Ishikawa (cell line): Measurements from ENCODE around the gene MACC1.

Source experiments
- CEBPB ChIP-seq: IDR thresholded peaks from 2 replicates; pipeline ENCODE4 v1.6.1; 2012
- CREB1 ChIP-seq: IDR thresholded peaks from 2 replicates; pipeline ENCODE4 v1.6.1; 2012; ENCODE audit warnings: low read depth
- EGR1 ChIP-seq: IDR thresholded peaks from 2 replicates; pipeline ENCODE4 v1.6.1; 2012
- EP300 ChIP-seq: IDR thresholded peaks from 2 replicates; pipeline ENCODE4 v1.6.1; 2012; ENCODE audit warnings: borderline replicate concordance
- FOXM1 ChIP-seq: IDR thresholded peaks from 2 replicates; pipeline ENCODE4 v1.6.1; 2012; ENCODE audit warnings: low read depth, borderline replicate concordance
- NFIC ChIP-seq: IDR thresholded peaks from 2 replicates; pipeline ENCODE4 v1.6.1; 2012
- RAD21 ChIP-seq: IDR thresholded peaks from 2 replicates; pipeline ENCODE4 v1.6.1; 2012; ENCODE audit warnings: low read depth
- TAF1 ChIP-seq: IDR thresholded peaks from 2 replicates; pipeline ENCODE4 v1.6.1; 2012; ENCODE audit warnings: low read depth, mild to moderate bottlenecking
- TCF12 ChIP-seq: IDR thresholded peaks from 2 replicates; pipeline ENCODE4 v1.6.1; 2012; ENCODE audit warnings: low read depth
- TEAD4 ChIP-seq: IDR thresholded peaks from 2 replicates; pipeline ENCODE4 v1.6.1; 2012
- YY1 ChIP-seq: IDR thresholded peaks from 2 replicates; pipeline ENCODE4 v1.6.1; 2012; ENCODE audit warnings: low read depth
- ZBTB7A ChIP-seq: IDR thresholded peaks from 2 replicates; pipeline ENCODE4 v1.6.1; 2012; ENCODE audit warnings: low read depth
- TF ChIP-seq, protein P1 (sequence below): IDR thresholded peaks from 2 replicates; pipeline ENCODE4 v1.6.1; 2012
- TF ChIP-seq, protein P2 (sequence below): IDR thresholded peaks from 2 replicates; pipeline ENCODE4 v1.6.1; 2012
- TF ChIP-seq, protein P3 (sequence below): IDR thresholded peaks from 2 replicates; pipeline ENCODE4 v1.6.1; 2012; ENCODE audit warnings: low read depth, mild to moderate bottlenecking

Gene MACC1

DNA sequence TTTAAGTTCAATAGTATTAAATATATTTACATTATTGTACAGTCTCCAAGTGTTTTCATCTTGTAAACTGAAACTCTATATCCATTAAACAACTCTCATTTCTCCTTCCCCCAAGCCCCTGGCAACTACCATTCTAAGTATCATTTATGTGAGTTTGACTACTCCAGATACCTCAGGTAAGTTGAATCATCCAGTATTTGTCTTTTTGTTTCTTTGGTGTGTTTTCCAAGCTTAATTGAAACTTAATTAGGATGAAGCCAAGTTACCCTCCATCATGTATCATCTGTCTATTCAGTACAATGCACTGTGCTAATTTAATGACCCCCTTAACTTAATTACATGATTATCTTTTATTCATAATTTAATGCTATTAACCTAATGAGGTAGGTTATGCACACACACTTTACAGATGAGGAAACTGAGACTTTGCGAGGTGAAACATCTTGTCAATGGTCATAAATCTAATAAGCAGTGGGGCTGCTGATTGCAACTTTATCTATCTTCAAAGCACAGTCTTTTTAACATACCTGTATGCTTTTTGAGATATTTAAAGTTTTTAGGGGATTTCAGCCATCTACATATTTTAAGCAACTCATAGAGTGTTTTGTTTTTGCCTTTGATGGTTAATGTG lies 663 bp downstream of the MACC1 start:
- TF ChIP-seq FOXM1 = no peak
- no peak for TF ChIP-seq EGR1
- TF ChIP-seq CREB1 = no peak

DNA sequence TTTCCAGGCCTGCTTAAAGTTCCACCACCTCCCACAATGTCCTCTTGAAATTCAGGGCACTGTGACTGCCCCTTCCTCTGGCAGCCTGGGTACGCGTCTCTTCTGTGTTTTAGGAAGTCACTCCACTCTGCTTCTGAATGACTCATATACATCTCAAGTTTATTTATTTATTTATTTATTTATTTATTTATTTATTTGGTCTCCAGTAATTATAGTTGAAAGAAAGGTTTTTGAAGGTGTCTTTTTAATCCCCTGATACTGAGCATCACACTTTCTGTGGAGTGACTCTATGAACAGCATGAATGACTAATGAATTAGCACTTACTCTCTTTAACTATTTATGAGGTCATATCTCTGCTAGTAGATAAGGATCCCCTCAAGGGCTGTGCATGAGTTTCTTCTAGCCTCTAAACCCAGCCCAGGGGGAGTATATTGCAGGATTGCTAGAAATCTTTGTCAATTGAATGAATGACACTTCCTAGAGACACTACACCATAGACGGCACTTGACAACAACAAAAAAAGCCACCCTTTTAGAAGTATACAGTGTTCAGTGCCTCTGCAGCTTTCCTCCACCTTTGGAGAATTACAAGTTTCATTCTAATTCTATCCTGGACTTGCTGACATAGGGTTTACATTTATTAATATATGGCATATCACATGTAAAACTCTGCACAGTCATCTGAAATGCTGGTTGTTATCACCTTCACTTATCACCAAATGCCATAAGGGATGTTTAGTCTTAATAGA lies 2.1 kb downstream of the MACC1 start:
- TF ChIP-seq CEBPB = no peak
- no peak for TF ChIP-seq EGR1
- TF ChIP-seq TAF1 = no peak
- no peak for TF ChIP-seq NFIC
- TF ChIP-seq CREB1 = no peak
- TF ChIP-seq TEAD4 = no peak
- no peak for TF ChIP-seq FOXM1
- no peak for TF ChIP-seq ZBTB7A
- TF ChIP-seq, protein P1, sequence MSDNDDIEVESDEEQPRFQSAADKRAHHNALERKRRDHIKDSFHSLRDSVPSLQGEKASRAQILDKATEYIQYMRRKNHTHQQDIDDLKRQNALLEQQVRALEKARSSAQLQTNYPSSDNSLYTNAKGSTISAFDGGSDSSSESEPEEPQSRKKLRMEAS = no peak
- TF ChIP-seq, protein P2, sequence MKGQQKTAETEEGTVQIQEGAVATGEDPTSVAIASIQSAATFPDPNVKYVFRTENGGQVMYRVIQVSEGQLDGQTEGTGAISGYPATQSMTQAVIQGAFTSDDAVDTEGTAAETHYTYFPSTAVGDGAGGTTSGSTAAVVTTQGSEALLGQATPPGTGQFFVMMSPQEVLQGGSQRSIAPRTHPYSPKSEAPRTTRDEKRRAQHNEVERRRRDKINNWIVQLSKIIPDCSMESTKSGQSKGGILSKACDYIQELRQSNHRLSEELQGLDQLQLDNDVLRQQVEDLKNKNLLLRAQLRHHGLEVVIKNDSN = no peak
- TF ChIP-seq YY1 = no peak
- TF ChIP-seq TCF12 = no peak
- TF ChIP-seq RAD21 = no peak
- TF ChIP-seq EP300 = no peak
- TF ChIP-seq, protein P3, sequence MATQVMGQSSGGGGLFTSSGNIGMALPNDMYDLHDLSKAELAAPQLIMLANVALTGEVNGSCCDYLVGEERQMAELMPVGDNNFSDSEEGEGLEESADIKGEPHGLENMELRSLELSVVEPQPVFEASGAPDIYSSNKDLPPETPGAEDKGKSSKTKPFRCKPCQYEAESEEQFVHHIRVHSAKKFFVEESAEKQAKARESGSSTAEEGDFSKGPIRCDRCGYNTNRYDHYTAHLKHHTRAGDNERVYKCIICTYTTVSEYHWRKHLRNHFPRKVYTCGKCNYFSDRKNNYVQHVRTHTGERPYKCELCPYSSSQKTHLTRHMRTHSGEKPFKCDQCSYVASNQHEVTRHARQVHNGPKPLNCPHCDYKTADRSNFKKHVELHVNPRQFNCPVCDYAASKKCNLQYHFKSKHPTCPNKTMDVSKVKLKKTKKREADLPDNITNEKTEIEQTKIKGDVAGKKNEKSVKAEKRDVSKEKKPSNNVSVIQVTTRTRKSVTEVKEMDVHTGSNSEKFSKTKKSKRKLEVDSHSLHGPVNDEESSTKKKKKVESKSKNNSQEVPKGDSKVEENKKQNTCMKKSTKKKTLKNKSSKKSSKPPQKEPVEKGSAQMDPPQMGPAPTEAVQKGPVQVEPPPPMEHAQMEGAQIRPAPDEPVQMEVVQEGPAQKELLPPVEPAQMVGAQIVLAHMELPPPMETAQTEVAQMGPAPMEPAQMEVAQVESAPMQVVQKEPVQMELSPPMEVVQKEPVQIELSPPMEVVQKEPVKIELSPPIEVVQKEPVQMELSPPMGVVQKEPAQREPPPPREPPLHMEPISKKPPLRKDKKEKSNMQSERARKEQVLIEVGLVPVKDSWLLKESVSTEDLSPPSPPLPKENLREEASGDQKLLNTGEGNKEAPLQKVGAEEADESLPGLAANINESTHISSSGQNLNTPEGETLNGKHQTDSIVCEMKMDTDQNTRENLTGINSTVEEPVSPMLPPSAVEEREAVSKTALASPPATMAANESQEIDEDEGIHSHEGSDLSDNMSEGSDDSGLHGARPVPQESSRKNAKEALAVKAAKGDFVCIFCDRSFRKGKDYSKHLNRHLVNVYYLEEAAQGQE = no peak

DNA sequence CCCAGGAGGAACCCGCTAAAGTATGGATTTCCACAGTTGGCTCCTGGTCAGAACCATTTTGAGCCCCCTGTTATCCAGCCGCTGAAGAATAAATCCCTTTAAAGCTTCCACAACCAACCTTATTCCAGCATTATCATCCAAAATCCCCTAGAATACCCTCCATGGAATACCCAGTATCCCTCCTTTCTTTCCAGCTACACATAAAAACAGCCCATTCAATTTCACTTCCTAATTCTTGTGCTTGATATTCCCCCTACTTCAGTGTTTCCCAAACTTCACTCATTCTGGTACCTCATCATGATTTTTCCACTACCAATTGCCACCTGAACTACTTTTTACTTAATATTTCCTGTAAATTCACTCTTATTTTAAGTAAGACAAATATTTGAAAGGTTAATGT lies 3.1 kb downstream of the MACC1 start:
- TF ChIP-seq YY1 = no peak
- TF ChIP-seq ZBTB7A = no peak
- no peak for TF ChIP-seq CREB1
- TF ChIP-seq, protein P1 = no peak
- no peak for TF ChIP-seq TEAD4
- TF ChIP-seq, protein P3 = no peak
- no peak for TF ChIP-seq CEBPB
- TF ChIP-seq NFIC = no peak
- no peak for TF ChIP-seq EP300
- TF ChIP-seq RAD21 = no peak
- TF ChIP-seq EGR1 = no peak
- no peak for TF ChIP-seq FOXM1
- TF ChIP-seq TAF1 = no peak
- TF ChIP-seq, protein P2 = no peak
- TF ChIP-seq TCF12 = no peak

DNA sequence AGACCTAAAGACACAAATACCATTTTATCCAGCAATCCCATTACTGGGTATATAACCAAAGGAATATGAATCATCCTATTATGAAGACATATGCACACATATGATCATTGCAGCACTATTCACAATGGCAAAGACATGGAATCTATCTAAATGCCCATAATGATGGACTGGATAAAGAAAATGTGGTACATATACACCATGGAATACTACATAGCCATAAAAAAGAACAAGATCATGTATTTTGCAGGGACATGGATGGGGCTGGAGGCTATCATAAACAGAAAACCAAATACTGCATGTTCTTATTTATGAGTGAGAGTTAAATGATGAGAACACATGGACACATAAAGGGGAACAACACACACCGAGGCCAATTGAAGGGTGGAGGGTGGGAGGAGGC lies 3.8 kb downstream of the MACC1 start:
- TF ChIP-seq NFIC (no peak), TCF12 (no peak), RAD21 (no peak), YY1 (no peak), CREB1 (no peak), ZBTB7A (no peak), FOXM1 (no peak)
- TF ChIP-seq, protein P1 = no peak

DNA sequence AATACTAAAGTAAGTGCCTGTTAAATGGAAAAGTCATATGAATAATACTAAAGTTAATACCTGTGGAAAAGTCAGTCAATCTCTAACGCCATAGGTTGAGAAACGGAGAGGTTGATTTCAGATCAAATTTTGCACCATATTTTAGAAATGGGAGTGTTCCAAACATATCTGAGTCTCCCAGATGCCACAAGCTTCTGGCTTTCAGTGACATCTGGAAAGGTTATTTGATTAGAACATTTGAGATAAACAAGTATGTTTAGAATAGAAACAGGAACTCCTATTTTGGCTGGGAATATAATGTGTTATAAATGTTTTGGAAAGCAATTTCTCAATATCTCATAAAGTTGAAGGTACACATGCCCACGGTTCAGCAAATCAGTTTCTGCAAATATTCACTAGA lies 5.8 kb downstream of the MACC1 start:
- no peak for TF ChIP-seq CREB1
- TF ChIP-seq RAD21 = no peak
- TF ChIP-seq, protein P1 = no peak
- TF ChIP-seq TCF12 = no peak
- no peak for TF ChIP-seq FOXM1
- TF ChIP-seq TEAD4 = no peak
- TF ChIP-seq, protein P2 = no peak
- TF ChIP-seq EGR1 = no peak
